Peyer's patch (tissue), 4 donors: Measurements from ENCODE around the gene LDB1.

Experiments used
- CTCF ChIP-seq, 6 experiments: fragments of 450-650 bp in 4 of 6; fragments of 200-600 bp in 2 of 6; sonication (generic) in 1 of 6; IDR thresholded peaks; one replicate each; pipeline ENCODE4 v1.5.1; 2017 to 2019; ENCODE audit warnings: antibody characterized with exemption in 6 of 6, mild to moderate bottlenecking in 3 of 6, moderate library complexity in 1 of 6
- POLR2A ChIP-seq, 2 donors: fragments of 450-650 bp; IDR thresholded peaks; one replicate each; pipeline ENCODE4 v1.5.1; 2017; ENCODE audit warnings: antibody characterized with exemption in 2 of 2, mild to moderate bottlenecking in 2 of 2, moderate library complexity in 2 of 2

- TF ChIP-seq CTCF (IDR thresholded peaks at IDR 0.05) (no peak), POLR2A (IDR thresholded peaks at IDR 0.05) (no peak)
These were observed 52.9 kb downstream of the LDB1 start for GRCh38 chr10:102067091-102067916.
